ENCODE results near the gene SPSB1.
"Not testable (repeated sequence)": the region's sequence is repeated elsewhere in the genome, so short reads cannot be mapped to it uniquely, and the experiment has no call there.

The SPSB1 gene

GRCh38 chr1:9297831-9298230 lies 5.1 kb downstream of the SPSB1 start:
- Mint-ChIP-seq H3K4me3 (no peak overlapping the region), H3K27me3 (no peaks in the 10 kb centered on the region), H3K9me3 (no peaks in the 10 kb centered on the region), H3K27ac (no peak overlapping the region), H3K4me1 (peaks cover 14% of the 10 kb centered on the region), H3K36me3 (no peaks in the 10 kb centered on the region)
- no peak for ATAC-seq

GRCh38 chr1:9298282-9298681 lies 5.6 kb downstream of the SPSB1 start:
- H3K4me3 Mint-ChIP-seq: no peak overlapping the region
- H3K27me3 Mint-ChIP-seq: no peaks in the 10 kb centered on the region
- H3K9me3 Mint-ChIP-seq: no peaks in the 10 kb centered on the region
- no peak for ATAC-seq
- peaks cover 19% of the 10 kb centered on the region for H3K4me1 Mint-ChIP-seq
- no peak overlapping the region for H3K27ac Mint-ChIP-seq
- H3K36me3 Mint-ChIP-seq: no peaks in the 10 kb centered on the region

- H3K9me3 Mint-ChIP-seq, H3K27ac Mint-ChIP-seq, ATAC-seq, H3K36me3 Mint-ChIP-seq, H3K27me3 Mint-ChIP-seq, H3K4me3 Mint-ChIP-seq: not testable (repeated sequence)
- peaks cover 21% of the 10 kb centered on the region for H3K4me1 Mint-ChIP-seq
Observed at GRCh38 chr1:9299571-9300541, 7.2 kb downstream of the SPSB1 start.

- no peak overlapping the region for H3K4me3 Mint-ChIP-seq
- no peak overlapping the region for H3K27ac Mint-ChIP-seq
- H3K27me3 Mint-ChIP-seq: peaks cover 6% of the 10 kb centered on the region
- ATAC-seq: no peak
- no peaks in the 10 kb centered on the region for H3K36me3 Mint-ChIP-seq
- H3K4me1 Mint-ChIP-seq: peaks cover 28% of the 10 kb centered on the region
- H3K9me3 Mint-ChIP-seq: no peaks in the 10 kb centered on the region
Observed at GRCh38 chr1:9300573-9300972, 7.9 kb downstream of the SPSB1 start.

DNA sequence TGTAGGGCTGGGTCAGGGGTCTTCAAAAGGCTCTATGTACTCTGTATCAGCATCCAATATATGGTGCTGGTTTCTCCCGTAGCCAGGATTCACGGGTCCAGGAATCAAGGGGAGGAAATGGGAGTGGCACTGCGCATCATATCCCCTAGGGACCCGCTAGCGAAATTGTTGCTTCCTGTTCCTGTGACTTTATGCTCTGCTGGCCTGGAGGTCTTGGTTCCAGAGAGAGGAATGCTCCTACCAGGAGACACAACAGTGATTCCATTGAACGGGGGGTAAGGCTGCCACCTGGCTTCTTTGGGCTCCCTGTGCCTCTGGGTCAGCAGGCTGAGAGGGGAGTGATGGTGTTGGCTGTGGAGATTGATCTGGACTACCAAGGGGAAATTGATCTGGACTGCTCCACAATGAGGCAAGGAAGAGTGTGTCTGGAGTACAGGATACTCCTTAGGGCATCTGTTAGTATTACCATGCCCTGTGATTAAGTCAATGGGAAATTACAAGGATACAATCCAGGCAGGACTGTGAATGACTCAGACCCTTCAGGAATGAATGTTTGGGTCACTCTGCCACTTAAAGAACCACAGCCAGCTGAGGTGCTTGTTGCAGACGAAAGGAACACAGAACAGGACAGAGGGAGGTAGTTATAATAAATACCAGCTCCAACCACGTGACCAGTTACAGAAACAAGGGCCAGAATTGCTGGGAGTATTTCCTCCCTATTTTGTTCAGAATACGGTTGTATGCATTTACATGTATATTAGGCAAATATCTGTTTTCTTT lies 10.2 kb downstream of the SPSB1 start:
- Mint-ChIP-seq H3K4me3 (no peak overlapping the region), H3K9me3 (no peaks in the 10 kb centered on the region), H3K36me3 (no peaks in the 10 kb centered on the region), H3K27ac (no peak overlapping the region), H3K27me3 (peaks cover 7% of the 10 kb centered on the region), H3K4me1 (peaks cover 40% of the 10 kb centered on the region)
- ATAC-seq: no peak

DNA sequence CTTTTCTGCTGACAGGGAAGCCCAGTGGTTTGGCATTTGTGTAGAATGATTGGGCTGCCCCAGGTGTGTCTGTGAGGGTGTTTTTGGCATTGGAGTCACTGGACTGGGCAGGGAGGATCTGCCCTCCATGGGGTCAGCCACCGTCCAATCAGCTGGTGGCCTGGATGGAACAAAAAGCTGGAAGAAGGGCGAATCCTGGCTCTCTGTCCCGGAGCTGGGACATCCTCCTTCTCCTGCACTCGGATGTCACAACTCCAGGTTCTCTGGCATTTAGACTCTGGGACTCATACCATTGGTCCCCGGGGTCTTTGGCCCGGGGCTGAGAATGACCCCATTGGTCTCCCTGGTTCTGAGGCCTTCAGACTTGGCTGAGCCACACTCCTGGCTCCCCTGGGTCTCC lies 11.2 kb downstream of the SPSB1 start:
- Mint-ChIP-seq H3K36me3 (no peaks in the 10 kb centered on the region), H3K9me3 (no peaks in the 10 kb centered on the region), H3K27me3 (peaks cover 7% of the 10 kb centered on the region), H3K4me1 (peaks cover 43% of the 10 kb centered on the region), H3K27ac (no peak overlapping the region), H3K4me3 (no peak overlapping the region)
- ATAC-seq: no peak

DNA sequence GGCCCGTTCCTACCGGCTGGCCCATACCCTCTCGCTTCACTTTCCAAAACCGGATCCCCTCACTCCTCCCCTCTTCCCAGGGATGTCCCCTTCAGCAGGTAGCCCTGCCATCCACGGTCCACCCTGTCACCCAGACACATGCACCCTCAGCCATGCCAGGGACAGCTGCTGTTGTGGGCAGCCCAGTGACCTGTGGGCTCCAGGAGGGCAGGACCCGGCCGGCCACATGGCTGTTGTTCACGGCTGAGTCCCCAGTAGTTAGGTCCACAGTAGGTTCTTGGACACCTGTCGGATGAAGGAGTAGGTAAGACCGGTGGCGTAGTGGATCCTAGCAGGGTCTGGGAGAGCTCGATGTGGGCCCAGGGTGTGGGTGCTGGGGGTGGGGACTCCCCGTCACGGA lies 12.5 kb downstream of the SPSB1 start:
- Mint-ChIP-seq H3K36me3 (no peaks in the 10 kb centered on the region), H3K27ac (peak overlapping the region; percentile 8), H3K4me1 (peaks cover 46% of the 10 kb centered on the region), H3K9me3 (no peaks in the 10 kb centered on the region), H3K27me3 (peaks cover 7% of the 10 kb centered on the region), H3K4me3 (no peak overlapping the region)
- ATAC-seq: peak; percentile 27

DNA sequence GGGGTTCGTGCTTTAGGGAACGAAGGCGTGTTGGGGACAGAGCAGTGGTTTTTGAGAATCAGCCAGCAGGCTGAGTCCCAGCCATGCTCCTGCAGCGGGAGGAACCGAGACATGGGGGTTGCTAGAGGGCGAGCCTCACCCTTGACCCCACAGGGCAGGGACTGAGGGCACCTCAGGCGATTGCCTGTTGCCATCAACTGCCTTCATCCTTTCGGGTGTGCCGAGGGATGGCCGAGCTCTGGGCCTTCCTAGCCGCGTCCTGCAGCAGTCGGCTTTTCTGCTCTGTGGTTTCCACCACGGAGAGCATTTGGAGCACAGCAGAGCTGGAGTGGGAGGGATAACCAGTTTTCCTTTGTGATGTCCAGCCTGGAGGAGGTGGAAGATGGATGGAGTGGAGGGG lies 13.3 kb downstream of the SPSB1 start:
- H3K9me3 Mint-ChIP-seq: no peaks in the 10 kb centered on the region
- no peaks in the 10 kb centered on the region for H3K36me3 Mint-ChIP-seq
- H3K27ac Mint-ChIP-seq: peak overlapping the region; percentile 8
- ATAC-seq: no peak
- no peak overlapping the region for H3K4me3 Mint-ChIP-seq
- peaks cover 7% of the 10 kb centered on the region for H3K27me3 Mint-ChIP-seq
- peaks cover 42% of the 10 kb centered on the region for H3K4me1 Mint-ChIP-seq

- H3K9me3 Mint-ChIP-seq: no peaks in the 10 kb centered on the region
- peaks cover 7% of the 10 kb centered on the region for H3K27me3 Mint-ChIP-seq
- H3K27ac Mint-ChIP-seq: no peak overlapping the region
- peaks cover 37% of the 10 kb centered on the region for H3K4me1 Mint-ChIP-seq
- no peak overlapping the region for H3K4me3 Mint-ChIP-seq
- no peak for ATAC-seq
- no peaks in the 10 kb centered on the region for H3K36me3 Mint-ChIP-seq
Observed at GRCh38 chr1:9307303-9307702, 14.6 kb downstream of the SPSB1 start.

DNA sequence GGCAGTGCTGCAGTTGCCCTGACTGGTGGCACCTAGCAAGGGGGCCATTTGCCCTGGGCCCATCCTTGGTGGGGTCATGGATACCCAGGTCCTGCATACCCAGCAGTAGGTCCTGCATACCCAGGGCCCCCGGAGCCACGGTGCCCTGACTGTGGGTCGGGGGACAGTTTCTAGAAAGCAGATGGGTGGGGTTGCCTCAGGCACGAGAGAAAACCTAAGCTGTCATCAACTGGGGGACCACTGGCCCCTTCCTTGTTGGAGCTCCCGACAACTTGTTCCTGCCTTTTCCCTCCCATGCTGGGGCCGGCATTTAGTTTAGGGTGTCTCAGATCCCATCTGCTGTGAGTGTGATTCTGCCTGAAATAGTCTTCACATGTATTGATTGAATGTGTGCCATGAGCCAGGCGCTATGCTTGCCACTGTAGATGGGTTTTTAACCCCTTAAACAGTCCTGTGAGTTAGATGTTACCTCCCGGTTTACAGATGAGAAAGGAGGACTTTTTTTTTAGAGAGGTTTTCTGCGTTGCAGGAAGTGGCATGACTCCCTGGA lies 15.6 kb downstream of the SPSB1 start:
- Mint-ChIP-seq H3K9me3 (no peaks in the 10 kb centered on the region), H3K4me3 (no peak overlapping the region), H3K36me3 (no peaks in the 10 kb centered on the region), H3K4me1 (peaks cover 27% of the 10 kb centered on the region), H3K27me3 (peaks cover 7% of the 10 kb centered on the region), H3K27ac (no peak overlapping the region)
- ATAC-seq: no peak

DNA sequence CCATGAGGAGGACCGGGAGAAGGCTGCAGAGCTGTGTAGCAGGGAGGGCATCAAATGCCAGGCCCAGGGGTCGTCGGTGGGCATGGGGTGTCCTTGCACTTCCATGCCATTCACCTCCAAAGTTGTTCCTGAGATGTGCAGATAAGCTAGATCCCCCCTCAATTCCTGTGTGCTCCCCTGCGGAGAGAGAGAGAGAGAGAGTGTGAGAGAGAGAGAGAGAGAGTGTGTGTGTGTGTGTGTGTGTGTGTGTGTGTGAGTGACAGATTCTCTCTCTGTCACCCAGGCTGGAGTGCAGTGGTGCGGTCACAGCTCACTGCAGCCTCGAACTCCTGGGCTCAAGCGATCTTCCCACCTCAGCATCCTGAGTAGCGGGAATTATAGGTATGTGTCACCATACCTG lies 16.4 kb downstream of the SPSB1 start:
- no peak for ATAC-seq
- Mint-ChIP-seq H3K9me3 (no peaks in the 10 kb centered on the region), H3K4me3 (no peak overlapping the region), H3K36me3 (no peaks in the 10 kb centered on the region), H3K4me1 (peaks cover 27% of the 10 kb centered on the region), H3K27me3 (peaks cover 7% of the 10 kb centered on the region), H3K27ac (no peak overlapping the region)

GRCh38 chr1:9309991-9310390 lies 17.3 kb downstream of the SPSB1 start:
- Mint-ChIP-seq H3K27me3 (peaks cover 7% of the 10 kb centered on the region), H3K4me3 (no peak overlapping the region), H3K27ac (no peak overlapping the region), H3K4me1 (peaks cover 24% of the 10 kb centered on the region), H3K9me3 (no peaks in the 10 kb centered on the region), H3K36me3 (no peaks in the 10 kb centered on the region)
- no peak for ATAC-seq

DNA sequence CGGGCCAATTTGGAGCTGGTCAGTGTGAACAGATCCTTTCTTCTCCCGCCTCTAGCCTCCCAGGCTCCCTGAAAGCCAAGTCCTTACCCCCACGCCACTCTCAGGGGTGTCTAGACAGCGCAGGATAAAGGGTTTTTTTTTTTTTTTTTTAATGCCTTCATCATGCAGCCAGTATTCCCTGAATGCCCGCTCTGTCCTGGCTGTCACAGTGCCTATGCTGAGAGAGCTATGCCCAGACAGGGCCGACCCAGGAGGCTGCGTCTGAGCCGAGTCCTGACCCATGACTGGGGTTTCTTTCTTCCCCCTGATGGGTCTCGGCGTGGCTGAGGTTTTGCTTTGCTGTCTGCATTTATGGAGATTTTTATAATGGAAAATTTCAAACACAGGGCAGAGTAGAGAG lies 18.3 kb downstream of the SPSB1 start:
- Mint-ChIP-seq H3K36me3 (no peaks in the 10 kb centered on the region), H3K27me3 (no peaks in the 10 kb centered on the region), H3K27ac (no peak overlapping the region), H3K4me3 (no peak overlapping the region), H3K4me1 (peaks cover 24% of the 10 kb centered on the region), H3K9me3 (no peaks in the 10 kb centered on the region)
- ATAC-seq: no peak

DNA sequence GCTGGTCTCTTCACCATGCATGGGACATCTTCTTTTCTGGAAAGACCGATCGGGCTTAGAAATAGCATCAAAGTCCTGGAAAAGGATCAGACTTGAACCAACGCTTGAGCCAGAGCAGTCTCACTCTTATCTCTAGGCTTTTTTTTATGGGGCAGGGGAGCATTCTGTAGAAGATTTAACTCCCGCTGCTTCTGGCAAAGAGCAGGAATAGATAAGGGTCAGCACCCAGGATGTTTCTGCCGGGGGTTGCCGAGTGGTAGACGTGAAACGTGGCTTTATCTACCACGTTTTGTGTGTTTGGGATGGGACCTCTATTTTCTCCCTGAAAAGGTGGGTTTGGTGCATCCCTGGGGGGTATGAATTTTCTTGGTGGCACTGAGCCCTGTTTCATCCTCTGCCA lies 18.8 kb downstream of the SPSB1 start:
- no peak for ATAC-seq
- H3K4me1 Mint-ChIP-seq: peaks cover 23% of the 10 kb centered on the region
- H3K9me3 Mint-ChIP-seq: no peaks in the 10 kb centered on the region
- H3K4me3 Mint-ChIP-seq: no peak overlapping the region
- no peaks in the 10 kb centered on the region for H3K36me3 Mint-ChIP-seq
- no peaks in the 10 kb centered on the region for H3K27me3 Mint-ChIP-seq
- no peak overlapping the region for H3K27ac Mint-ChIP-seq

GRCh38 chr1:9312168-9312720 lies 19.6 kb downstream of the SPSB1 start:
- ATAC-seq: no peak
- Mint-ChIP-seq H3K4me3 (no peak overlapping the region), H3K4me1 (peaks cover 26% of the 10 kb centered on the region), H3K27ac (no peak overlapping the region), H3K9me3 (no peaks in the 10 kb centered on the region), H3K27me3 (no peaks in the 10 kb centered on the region), H3K36me3 (no peaks in the 10 kb centered on the region)
